Endothelial cell of umbilical vein (primary cell): ENCODE data around the gene MYOZ3.

Experiments used
- CTCF ChIP-seq, 2 donors: IDR thresholded peaks; 1 replicate in 1 of 2; 2 replicates in 1 of 2; pipeline ENCODE4 v1.5.1; 2011; ENCODE audit warnings: low read length in 2 of 2, mild to moderate bottlenecking in 2 of 2, moderate library complexity in 2 of 2, control low read depth in 1 of 2, inconsistent platforms in 1 of 2, low read depth in 1 of 2; ENCODE audit not compliant: insufficient read depth in 1 of 2; ENCODE audit errors: extremely low read depth in 1 of 2
- EZH2 ChIP-seq: IDR thresholded peaks from 2 replicates; pipeline ENCODE4 v1.6.1; 2012; ENCODE audit warnings: borderline replicate concordance, low read depth, mild to moderate bottlenecking, moderate library complexity, low read length, inconsistent platforms; ENCODE audit not compliant: severe bottlenecking
- GATA2 ChIP-seq: IDR thresholded peaks from 2 replicates; pipeline ENCODE4 v1.7.0; 2011; ENCODE audit warnings: low read depth, mild to moderate bottlenecking, moderate library complexity, mixed read lengths, low read length; ENCODE audit not compliant: insufficient read length, insufficient read depth
- POLR2A ChIP-seq: IDR thresholded peaks from 2 replicates; pipeline ENCODE4 v1.6.1; 2012; ENCODE audit warnings: low read depth, mild to moderate bottlenecking, control low read depth, low read length

GRCh38 chr5:150639751-150640150 lies 21.3 kb upstream of the MYOZ3 start:
- TF ChIP-seq CTCF (IDR thresholded peaks at IDR 0.05; ENCODE audit: extremely low read depth in 1 of 2, insufficient read depth in 1 of 2, low read depth in 1 of 2, low read length in 2 of 2): no peak
- no peak for TF ChIP-seq EZH2
- no peak for TF ChIP-seq POLR2A
- no peak for TF ChIP-seq GATA2
